Measurements from ENCODE around the gene KIRREL3. TPM values are rescaled to one million over a fixed set of nuclear protein-coding genes. Genes with fewer than 3 reads are reported as not detected.

The KIRREL3 gene
- total and polyA plus RNA-seq, 2 donors (not counting 3 experiments of a cell fraction or from before 2014, with no cell fraction given) = not detected

DNA sequence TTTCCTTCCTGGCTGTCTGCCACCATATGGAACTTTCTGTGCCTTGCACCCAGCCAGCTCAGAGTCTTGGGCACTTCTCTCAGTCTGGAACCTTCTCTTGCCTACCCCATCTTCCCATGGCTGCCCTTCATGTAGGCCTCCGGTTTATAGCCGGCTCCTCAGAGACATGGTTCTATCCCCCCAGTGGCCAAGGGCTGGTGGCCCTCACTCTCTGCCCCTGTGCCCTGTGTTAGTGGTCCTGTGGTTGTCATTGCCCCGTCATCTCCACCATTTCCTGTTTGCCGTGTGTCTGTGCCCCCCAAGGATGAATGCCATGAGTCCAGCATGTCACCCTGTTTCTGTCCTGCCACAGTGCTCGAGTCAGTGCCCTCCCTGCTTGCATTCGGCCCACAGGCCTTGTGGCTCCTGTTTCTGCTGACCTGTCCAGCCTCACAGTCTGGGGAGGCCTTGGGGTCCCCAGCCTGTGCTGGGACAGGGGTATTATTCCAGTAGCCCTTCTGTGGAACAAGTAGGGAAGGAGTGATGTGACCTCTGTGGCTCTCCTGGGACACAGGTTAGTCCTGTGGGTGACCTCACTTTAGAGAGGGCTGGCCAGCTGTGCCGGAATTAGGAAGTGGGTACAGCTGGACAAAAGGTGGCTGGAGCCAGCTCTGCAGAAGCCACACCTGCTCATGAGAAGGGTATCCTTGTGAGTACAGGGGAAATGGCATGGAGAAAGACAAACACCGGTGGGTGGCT lies 614.4 kb downstream of the KIRREL3 start:
- Histone ChIP-seq H3K4me3 (replicated peaks in 1 of 3; ENCODE audit: insufficient read depth in 1 of 3, low read depth in 1 of 3, low read length in 3 of 3) (no peak overlapping the region), H3K4me1 (ENCODE audit: control insufficient read depth, extremely low read depth, insufficient read depth, low read length) (no peaks in the 10 kb centered on the region), H3K79me2 (ENCODE audit: control insufficient read depth, insufficient read depth, low read length) (no peaks in the 10 kb centered on the region), H2AFZ (ENCODE audit: low read depth, low read length) (no peak overlapping the region), H4K20me1 (replicated peaks; ENCODE audit: control insufficient read depth, extremely low read depth, insufficient read depth, low read length) (no peaks in the 10 kb centered on the region), H3K36me3 (ENCODE audit: control insufficient read depth in 2 of 2, extremely low read depth in 1 of 2, insufficient read depth in 2 of 2, low read length in 2 of 2) (no peaks in the 10 kb centered on the region), H3K27me3 (ENCODE audit: control insufficient read depth in 2 of 2, insufficient read depth in 2 of 2, low read length in 2 of 2) (no peaks in the 10 kb centered on the region), H3K9ac (replicated peaks; ENCODE audit: extremely low read depth, insufficient read depth, low read length) (no peak overlapping the region), H3K27ac (ENCODE audit: insufficient read depth, low read depth, low read length) (no peak overlapping the region), H3K9me3 (replicated peaks; ENCODE audit: control insufficient read depth, insufficient read depth, low read length) (no peaks in the 10 kb centered on the region), H3K9me1 (replicated peaks; ENCODE audit: control insufficient read depth, extremely low read depth, insufficient read depth, low read length) (no peaks in the 10 kb centered on the region), H3K4me2 (ENCODE audit: insufficient read depth, low read length) (no peak overlapping the region)
- POLR2A ChIA-PET = no interaction called here
- FAIRE-seq (no peak), DNase-seq (ENCODE audit: low read depth, low spot score) (no peak)
- no TSS peak for BruUV-seq (replicated peaks)
- intact Hi-C loops (cut with micrococcal nuclease) = no loop called here
- CTCF ChIA-PET = interaction anchor here (0.7 to 0.9 kb wide), 2 partner anchors 75 to 95 kb away, joined by 3 read pairs; no protein-coding TSS in a partner anchor
- TF ChIP-seq MYC (IDR thresholded peaks at IDR 0.05; ENCODE audit: low read depth, low read length) = no peak
- TF ChIP-seq, protein P1, sequence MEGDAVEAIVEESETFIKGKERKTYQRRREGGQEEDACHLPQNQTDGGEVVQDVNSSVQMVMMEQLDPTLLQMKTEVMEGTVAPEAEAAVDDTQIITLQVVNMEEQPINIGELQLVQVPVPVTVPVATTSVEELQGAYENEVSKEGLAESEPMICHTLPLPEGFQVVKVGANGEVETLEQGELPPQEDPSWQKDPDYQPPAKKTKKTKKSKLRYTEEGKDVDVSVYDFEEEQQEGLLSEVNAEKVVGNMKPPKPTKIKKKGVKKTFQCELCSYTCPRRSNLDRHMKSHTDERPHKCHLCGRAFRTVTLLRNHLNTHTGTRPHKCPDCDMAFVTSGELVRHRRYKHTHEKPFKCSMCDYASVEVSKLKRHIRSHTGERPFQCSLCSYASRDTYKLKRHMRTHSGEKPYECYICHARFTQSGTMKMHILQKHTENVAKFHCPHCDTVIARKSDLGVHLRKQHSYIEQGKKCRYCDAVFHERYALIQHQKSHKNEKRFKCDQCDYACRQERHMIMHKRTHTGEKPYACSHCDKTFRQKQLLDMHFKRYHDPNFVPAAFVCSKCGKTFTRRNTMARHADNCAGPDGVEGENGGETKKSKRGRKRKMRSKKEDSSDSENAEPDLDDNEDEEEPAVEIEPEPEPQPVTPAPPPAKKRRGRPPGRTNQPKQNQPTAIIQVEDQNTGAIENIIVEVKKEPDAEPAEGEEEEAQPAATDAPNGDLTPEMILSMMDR (IDR thresholded peaks at IDR 0.05; ENCODE audit: extremely low read depth in 1 of 2, insufficient read depth in 1 of 2, low read depth in 1 of 2, low read length in 2 of 2) = no peak
- TF ChIP-seq GATA2 (IDR thresholded peaks at IDR 0.05; ENCODE audit: insufficient read depth, insufficient read length, low read depth, low read length) = no peak
- TF ChIP-seq POLR2AphosphoS5 (IDR thresholded peaks at IDR 0.05; ENCODE audit: insufficient read depth, low read depth, low read length) = no peak
- TF ChIP-seq EZH2 (IDR thresholded peaks at IDR 0.05; ENCODE audit: borderline replicate concordance, low read depth, low read length, severe bottlenecking) = no peak
- TF ChIP-seq POLR2A (IDR thresholded peaks at IDR 0.05; ENCODE audit: low read depth, low read length) = no peak
- TF ChIP-seq, protein P2, sequence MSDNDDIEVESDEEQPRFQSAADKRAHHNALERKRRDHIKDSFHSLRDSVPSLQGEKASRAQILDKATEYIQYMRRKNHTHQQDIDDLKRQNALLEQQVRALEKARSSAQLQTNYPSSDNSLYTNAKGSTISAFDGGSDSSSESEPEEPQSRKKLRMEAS (IDR thresholded peaks at IDR 0.05; ENCODE audit: insufficient read depth, insufficient read length) = no peak
- TF ChIP-seq FOS (IDR thresholded peaks at IDR 0.05; ENCODE audit: borderline replicate concordance, insufficient read depth, low read length) = no peak
- no peak for TF ChIP-seq JUN (IDR thresholded peaks at IDR 0.05; ENCODE audit: borderline replicate concordance, insufficient read depth, insufficient read length, low read depth)
- dilution Hi-C loops (cut with MboI; ENCODE audit: extremely low pct_ligation_motif_present, low sequenced_read_pairs) = no loop called here

Data from endothelial cell of umbilical vein (primary cell).